Mesenteric fat pad (tissue), 1 donor: ENCODE data around the gene ABCC2. TPM values are rescaled to one million over a fixed set of nuclear protein-coding genes. Genes with fewer than 3 reads are reported as not detected.
"Not testable (repeated sequence)": the region's sequence is repeated elsewhere in the genome, so short reads cannot be mapped to it uniquely, and the experiment has no call there.

Experiments used
- DNase-seq: peaks from one replicate; pipeline ENCODE4 v3.0.0-alpha.2; 2020; ENCODE audit warnings: low spot score
- total RNA-seq: library from RNA; stranded (reverse); fragmentation: NEBNext Ultra II Directional; extraction: Animal tissue kit (Norgen Biotek cat#: 25700); gene quantifications from one replicate; pipeline ENCODE4 v1.2.1, GENCODE V29; 2021
- donor health status: DM: yes; HTN: yes; CAD: no.

ABCC2 gene
- total RNA-seq, 1 donor from 2014 or later = 2.8 TPM

DNA sequence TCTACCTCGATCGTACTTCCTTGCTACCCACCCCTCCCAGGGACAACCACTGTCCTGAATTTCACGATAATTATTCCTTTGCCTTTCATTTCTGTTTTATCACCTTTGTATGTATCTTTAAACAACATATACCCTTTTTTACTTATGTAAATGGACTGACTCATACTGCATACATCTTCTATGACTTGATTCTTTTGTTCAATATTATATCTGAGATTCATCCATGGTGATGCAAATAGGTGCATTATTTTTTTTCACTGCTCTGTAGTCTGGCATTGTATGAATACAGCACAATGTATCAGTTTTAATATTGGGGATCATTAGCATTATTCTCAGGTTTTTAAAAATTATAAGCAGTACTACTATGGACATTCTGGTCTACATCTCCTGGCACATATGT, 69.4 kb downstream of the ABCC2 start:
- DNase-seq = no peak

DNA sequence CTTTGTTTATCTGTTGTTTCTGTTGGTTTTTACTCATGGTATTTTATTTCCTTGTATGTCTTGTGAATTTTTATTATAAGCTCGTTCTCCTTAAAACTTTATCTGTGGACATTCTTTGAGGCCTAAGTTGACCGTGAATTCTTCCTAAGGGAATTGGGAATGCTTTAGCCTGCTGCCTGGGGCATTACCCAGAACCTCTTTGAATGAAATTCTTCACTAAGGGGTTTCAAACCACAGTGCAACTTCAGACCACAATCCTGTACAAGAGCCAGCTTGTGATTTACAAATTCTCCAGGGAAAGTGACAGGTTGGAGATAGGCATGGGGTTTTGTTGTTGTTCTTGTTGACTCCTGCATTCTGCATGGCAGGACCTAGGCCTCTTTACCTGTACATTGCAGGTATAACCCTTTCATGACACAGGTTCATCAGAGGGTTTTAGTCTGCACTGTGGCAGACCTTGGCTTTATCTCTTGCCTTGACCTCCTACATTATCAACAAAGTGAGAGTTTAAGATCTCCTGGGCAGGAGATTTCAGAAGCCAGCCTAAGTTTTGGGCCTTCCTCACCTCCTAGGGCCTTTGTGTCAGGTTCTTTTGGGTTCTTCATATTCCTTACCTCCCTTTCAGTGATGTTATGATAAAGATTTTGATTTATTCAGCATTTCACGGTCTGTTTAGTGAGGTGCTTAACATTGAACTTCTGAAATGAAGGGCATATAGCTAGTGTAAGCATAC, 70.2 kb downstream of the ABCC2 start:
- no peak for DNase-seq

DNA sequence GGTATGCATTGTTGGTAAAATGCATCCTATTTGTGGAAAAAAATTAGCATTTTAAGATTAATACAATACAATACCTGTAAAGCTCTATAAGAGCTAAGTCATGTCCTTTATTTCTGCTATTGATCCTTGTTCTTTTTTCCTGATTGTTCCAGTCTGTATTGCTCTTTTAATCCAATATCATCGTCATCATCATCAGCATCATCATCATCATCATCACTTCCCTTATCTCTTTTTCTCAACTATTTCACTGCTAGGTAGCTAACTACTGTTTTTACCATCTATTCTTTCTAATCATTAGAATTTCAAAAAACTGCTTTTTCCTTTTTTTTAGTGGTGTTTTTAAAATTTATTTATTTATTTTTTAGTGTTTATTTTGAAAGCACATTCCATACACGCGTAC, 71.2 kb downstream of the ABCC2 start:
- no peak for DNase-seq

DNA sequence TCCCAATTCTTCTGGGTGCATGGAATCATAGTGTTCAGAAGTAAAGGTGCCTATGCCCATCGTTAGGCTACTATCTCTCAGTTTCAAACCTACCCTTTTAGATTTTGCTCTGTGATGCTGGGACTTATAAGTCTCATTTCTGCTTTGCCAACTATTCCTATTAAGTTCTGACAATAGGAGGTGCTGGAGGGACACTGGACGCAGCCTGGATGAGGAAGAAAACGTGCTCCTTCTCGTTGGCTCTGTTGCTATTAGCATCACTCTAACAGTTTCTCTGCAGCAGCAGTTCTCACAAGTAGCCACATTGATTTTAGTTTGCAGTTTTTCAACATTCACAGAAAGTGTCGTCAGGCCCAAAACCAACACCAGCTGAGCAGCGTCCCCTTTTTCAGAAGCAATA, 72.4 kb downstream of the ABCC2 start:
- no peak for DNase-seq

DNA sequence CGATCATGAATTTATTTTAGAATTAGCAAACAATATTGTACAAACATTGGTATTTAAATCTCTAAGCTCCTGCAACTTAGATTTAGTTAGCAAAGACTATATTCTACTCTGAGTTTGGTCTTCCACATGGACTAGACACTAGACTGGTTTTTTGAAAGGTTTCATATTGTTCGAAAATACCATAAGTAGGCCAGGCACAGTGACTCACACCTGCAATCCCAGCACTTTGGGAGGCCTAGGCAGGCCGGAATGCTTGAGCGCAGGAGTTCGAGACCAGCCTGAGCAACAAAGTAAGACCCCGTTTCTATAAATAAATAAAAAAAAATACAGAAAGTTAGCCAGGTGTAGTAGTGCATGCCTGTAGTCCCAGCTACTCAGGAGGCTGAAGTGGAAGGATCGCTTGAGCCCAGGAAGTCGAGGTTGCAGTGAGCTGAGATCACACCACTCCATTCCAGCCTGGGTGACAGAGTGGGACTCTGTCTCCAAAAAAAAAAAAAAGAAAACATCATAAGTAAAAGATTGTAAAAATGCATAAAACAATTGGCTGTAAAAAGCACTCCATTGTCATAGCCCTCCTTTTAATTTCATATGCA, 73.1 kb downstream of the ABCC2 start:
- no peak for DNase-seq

DNA sequence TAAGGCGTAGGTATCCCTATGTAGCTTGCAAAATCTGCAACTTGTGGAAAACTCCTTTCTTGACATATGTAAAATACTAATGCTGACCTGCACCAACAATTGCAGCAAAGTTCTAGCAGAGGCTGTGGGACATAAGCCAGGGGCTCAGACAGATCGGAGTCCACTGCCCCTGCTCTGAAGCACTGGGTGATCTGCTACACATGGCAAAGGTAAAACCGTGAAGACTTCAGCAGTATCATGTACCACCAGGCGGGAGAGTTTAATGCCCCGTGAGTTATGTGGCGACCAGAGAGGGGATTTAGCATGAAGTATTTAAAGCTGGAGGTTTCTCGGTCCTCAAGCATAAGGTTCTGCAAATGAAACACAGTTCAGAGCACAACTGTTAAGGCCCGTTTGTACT, 76.4 kb downstream of the ABCC2 start:
- no peak for DNase-seq

DNA sequence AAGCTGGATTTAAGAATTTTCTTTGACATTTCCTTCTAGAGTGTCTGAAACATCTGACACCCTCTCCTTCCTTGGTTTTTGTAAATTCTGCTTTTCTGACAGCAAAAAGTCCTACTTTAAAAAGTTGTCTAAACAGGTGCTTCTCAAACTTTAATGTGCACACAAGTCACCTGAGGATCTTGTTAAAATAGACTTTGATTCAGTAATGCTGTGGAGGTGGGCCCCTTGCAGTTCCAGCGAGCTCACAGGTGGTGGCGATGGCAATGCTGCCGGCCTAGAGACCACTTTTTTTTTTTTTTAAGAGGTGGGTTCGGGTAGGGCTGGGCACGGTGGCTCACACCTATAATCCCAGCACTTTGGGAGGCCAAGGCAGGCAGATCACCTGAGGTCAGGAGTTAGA, 77.1 kb downstream of the ABCC2 start:
- no peak for DNase-seq

DNA sequence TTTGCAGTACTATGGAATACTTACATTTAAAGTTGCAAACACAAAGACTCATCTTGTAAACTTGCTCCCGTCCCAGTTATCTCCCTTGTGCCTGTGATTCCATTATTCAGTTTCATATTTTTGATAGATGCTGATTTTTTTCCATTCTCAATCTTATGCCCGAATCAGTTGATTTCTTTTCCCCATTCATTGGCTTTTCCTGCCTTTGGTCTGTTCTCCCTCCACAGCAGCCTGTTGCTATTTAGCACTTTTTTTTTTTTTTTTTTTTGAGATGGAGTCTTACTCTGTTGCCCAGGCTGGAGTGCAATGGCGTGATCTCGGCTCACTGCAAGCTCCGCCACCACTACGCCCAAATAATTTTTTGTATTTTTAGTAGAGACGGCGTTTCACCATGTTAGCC, 78.0 kb downstream of the ABCC2 start:
- DNase-seq = no peak

DNA sequence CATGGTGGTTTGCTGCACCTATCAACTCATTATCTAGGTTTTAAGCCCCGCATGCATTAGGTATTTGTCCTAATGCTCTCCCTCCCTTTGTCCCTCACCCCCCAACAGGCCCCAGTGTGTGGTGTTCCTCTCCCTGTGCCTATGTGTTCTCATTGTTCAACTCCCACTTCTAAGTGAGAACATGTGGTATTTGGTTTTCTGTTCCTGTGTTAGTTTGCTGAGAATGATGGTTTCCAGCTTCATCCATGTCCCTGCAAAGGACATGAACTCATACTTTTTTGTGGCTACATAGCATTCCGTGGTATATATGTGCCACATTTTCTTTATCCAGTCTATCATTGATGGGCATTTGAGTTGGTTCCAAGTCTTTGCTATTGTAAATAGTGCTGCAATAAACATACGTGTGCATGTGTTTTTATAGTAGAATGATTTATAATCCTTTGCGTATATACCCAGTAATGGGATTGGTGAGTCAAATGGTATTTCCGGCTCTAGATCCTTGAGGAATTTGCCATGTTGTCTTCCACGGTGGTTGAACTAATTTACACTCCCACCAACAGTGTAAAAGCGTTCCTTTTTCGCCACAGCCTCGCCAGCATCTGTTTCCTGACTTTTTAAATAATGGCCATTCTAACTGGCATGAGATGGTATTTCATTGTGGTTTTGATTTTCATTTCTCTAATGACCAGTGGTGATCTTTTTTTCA, 81.2 kb downstream of the ABCC2 start:
- DNase-seq = not testable (repeated sequence)

DNA sequence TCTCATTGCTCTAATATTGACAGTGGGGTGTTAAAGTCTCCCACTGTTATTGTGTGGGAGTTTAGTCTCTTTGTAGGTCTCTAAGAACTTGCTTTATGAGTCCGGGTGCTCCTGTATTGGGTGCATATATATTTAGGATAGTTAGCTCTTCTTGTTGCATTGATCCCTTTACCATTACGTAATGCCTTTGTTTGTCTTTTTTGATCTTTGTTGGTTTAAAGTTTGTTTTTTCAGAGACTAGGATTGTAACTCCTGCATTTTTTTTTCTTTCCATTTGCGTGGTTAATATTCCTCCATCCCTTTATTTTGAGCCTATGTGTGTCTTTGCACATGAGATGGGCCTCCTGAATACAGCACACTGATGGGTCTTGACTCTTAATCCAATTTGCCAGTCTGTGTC, 84.8 kb downstream of the ABCC2 start:
- not testable (repeated sequence) for DNase-seq

DNA sequence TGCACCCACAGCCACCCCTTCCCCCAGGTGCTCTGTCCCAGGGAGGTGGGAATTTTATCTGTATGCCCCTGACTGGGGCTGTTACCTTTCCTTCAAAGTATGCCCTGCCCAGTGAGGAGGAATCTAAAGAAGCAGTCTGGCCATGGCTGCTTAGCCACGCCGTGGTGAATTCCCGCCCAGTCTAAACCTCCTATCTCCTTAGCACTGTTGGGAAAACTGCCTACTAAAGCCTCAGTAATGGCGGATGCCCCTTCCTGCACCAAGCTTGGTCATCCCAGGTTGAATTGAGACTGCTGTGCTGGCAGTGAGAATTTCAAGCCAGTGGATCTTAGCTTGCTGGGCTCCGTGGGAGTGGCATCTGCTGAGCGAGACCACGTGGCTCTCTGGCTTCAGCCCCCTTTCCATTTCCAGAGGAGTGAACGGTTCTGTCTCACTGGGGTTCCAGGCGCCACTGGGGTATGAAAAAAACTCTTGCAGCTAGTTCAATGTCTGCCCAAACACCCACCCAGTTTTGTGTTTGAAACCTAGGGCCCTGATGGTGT, 87.2 kb downstream of the ABCC2 start:
- DNase-seq = no peak

DNA sequence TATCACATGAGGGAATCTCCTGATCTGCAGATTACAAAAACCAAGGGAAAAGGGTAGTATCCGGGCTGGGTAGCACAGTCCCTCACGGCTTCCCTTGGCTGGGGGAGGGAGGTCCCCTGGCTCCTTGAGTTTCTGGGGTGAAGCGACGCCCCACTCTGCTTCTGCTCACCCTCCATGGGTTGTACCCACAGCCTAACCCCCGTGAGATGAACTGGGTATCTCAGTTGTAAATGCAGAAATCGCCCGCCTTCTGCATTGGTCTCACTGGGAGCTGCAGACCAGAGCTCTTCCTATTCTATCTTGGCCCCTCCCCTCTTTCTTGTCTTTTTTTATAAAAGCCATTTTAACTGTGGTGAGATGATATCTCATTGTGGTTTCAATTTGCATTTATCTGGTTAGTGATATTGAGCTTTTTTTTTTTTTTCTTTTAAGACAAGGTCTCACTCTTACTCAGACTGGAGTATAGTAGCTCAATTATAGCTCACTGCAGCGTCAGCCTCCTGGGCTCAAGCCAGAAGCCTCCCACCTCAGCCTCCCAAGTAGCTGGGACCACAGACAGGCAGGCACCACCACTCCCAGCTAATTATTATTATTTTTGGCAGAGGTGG, 87.8 kb downstream of the ABCC2 start:
- no peak for DNase-seq

DNA sequence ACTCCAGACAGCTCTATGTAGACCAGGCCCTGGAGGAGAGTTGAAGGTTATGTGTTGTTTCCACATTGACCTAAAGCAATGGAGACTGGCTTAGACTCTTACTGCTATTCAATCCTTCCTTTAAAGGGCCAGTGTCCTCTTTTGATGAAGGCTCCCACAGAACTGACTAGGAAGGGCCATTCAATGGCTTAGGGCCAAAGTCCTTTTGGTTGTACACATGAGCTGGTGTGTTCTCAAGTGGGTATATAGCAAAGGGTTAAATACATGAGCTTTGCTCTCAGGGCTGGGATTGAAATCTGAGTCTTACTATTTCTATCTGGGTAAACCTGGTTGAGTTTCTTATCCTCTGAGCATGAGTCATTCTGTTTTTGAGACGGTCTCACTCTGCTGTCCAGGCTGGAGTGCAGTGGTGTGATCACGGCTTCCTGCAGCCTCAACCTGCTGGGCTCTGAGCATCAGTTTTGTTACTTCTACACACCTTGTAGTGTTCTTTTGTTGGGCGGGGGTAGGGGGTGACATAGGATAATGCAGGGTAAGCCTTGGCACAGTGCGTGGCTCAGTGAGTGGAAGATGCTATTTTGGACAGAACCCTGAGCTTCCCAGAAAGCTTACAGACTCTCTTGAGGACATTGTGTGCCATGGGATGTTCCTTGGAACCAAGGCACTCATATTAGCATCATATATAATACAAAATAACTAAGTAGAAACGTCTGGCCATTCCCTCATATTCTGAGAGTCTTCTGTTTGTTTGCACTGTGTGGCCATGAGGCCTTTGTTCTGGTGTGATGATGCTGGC, 90.1 kb downstream of the ABCC2 start:
- no peak for DNase-seq

DNA sequence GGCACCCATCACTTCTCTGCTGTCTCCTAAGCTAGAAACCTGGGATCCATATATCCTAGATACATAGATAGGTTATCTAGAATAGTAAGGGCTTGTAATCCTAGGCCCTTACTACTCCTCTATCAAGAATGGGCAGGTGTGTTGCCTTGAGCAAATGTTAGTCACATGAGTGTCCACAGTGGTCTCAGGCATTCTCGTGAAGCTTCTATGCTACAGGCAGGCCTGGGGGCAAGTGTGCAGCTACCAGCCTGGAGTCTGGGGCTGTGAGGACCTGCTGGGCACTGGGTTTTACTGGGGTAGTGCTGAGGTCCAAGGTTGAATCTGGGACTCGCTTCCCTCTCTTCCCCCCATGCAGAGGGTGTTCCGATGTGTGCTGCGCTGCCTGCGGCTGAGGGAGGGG, 91.4 kb downstream of the ABCC2 start:
- no peak for DNase-seq

DNA sequence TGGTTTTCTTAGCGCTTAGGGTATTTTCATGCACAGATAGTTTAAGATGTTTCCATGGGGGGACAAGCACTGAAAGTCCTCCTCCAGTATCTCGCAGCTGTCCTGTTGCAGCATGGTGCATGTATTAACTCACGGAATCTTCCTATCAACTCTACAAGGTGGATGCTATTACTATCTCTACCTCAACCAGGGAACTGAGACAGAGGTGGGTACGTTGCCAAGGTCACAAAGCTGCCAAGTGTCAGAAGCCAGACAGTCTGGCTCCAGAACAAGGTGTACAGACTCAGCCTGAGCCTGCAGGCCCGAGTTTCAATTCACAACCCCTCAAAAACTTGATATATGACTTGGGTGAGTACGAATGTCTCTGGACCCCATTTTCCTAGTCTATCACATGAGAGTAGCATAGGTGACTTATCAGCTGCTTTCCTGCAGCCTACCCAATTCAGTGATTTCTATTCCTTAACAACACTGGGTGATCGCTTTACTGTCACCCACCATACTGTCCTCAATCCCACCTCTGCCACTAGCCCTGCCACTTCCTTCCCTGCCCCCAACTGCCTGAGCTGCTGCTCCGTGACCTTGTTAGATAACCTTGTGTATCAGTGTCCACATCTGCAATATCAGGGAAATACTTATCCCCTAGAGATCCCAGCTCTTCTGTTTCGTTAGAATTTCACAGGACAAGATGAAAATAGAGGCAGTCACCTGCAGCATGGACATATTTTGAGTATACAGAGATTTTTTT, 92.1 kb downstream of the ABCC2 start:
- DNase-seq = no peak

DNA sequence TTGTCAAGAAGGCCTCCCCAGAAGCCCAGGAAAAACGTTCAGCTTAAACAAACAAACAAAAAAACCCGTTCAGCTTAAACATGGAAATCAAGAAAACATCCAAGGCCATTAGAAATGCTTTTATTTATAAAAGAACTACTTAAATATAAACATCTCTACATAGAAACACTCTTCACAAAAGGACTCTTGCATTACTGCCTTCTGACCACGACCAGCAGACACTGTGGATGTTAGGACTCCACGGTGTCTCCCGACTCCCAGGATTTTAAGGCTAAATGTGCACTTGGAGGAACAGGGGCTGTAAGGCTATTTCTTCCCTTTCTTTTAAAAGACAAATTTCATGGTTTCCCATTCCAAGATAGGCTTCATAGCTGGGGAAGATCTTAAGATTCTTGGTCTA, 93.0 kb downstream of the ABCC2 start:
- DNase-seq = no peak

DNA sequence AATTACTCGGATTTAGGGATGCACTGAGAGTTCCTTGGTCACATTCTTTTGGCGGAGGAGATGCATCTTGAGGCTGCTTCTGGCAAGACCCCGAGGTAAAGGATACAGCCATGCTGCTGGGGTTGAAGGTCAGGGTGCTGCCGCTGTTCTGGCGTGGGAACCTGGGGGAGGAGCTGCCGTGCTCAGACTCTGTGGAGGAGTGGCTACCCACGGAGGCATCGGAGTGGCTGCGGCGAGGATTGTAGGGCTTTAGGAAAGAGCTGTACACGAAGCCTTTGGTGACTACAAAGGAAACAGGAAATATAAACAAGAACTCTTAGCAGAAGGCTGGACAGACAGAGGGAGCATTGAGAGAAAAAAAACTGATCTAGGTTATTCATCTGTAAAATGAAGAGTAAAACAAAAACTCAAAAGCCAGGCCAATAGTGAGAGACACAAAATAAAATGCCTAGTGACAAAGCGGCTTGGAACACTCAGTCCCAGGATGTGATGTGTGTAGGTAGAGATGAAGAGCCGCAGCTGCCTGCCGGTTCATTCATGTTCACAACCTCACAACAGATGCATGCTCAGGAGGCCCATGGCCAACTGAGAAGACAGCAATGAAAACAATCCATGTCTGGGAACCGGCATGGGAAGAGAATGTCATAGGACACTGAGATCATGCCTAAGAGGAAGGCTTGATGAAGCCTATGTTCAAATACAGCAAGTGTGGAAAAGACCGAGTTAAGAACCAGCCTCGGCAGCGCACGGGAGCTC, 97.8 kb downstream of the ABCC2 start:
- DNase-seq = no peak

DNA sequence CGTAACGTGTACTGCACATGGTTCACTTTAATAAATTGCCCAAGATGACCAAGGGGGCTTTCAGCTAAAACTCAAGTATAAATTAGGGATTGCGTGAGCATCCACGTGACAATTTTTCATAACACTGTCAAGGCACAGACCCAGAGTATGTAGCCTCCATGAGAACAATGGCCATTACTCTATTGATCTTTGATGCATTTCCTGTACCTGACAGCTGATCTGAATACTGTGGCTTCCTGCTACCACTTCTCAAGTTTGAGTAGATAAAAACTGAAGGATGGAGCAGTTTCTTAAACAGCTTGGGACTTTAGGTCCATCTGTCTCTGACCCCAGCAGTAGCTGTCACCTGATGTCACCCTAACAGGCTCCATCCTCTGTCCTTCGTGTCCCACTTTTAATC, 98.9 kb downstream of the ABCC2 start:
- no peak for DNase-seq

DNA sequence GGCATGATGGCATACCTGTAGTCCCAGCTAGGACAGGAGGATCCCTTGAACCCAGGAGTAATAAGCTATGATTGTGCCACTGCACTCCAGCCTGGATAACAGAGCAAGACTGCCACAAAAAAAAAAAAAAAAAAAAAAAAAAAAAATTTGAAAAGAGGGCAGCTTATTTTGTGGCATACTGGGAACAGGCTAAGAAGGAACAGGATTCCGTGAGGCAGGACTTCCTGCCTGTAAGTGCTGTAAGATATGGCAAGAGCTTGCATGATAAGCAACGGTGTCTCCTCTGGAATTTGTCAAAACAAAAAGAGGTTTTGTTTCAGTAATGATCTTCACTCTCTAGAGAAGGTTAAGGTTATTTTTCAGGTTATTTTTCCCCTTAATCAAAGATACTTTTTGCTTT, 101.1 kb downstream of the ABCC2 start:
- DNase-seq = no peak

DNA sequence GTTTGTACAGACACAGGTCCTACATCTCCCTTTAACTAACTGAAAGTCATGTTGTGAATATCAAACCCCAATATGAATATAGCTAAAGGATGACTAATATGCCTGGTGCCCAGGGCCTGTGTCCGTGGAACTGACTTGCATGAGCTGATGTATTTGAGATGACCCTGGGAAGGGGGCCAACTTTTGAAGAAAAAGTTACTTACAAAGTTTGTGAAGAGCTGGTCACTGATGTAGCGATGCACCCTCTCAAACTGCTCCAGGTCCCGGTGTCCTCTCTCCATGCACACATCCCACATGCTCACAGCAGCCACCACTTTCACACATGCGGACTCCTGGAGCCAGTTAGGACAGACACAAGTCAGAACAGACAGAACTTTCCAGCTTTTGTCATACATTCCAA, 106.2 kb downstream of the ABCC2 start:
- DNase-seq = no peak
